ENCODE data around the gene ECI2. TPM values are rescaled to one million over a fixed set of nuclear protein-coding genes. Genes with fewer than 3 reads are reported as not detected.
"Not testable (repeated sequence)": the region's sequence is repeated elsewhere in the genome, so short reads cannot be mapped to it uniquely, and the experiment has no call there.

The ECI2 gene
- total RNA-seq, 1 donor: 110 TPM

GRCh38 chr6:4091941-4092340 is 43.4 kb downstream of the ECI2 start:
- no peak for DNase-seq (ENCODE audit: low read depth)
- no peak overlapping the region for H3K4me3 ChIP-seq (ENCODE audit: low read depth, low read length)
- TF ChIP-seq CTCF (IDR thresholded peaks at IDR 0.05; ENCODE audit: insufficient read depth, low read length): no peak

- H3K4me3 ChIP-seq (ENCODE audit: low read depth, low read length); DNase-seq (ENCODE audit: low read depth): not testable (repeated sequence)
These were observed 45.3 kb downstream of the ECI2 start for GRCh38 chr6:4090043-4090442.

- no peak for DNase-seq (ENCODE audit: low read depth)
- H3K4me3 ChIP-seq (ENCODE audit: low read depth, low read length): no peak overlapping the region
- TF ChIP-seq CTCF (IDR thresholded peaks at IDR 0.05; ENCODE audit: insufficient read depth, low read length): no peak
These were observed 46.7 kb downstream of the ECI2 start for GRCh38 chr6:4088704-4089103.

GRCh38 chr6:4085332-4085700 is 50.1 kb downstream of the ECI2 start:
- H3K4me3 ChIP-seq (ENCODE audit: low read depth, low read length): no peak overlapping the region
- TF ChIP-seq CTCF (IDR thresholded peaks at IDR 0.05; ENCODE audit: insufficient read depth, low read length): no peak
- DNase-seq (ENCODE audit: low read depth): peak; percentile 14

GRCh38 chr6:4084444-4085331 is 50.7 kb downstream of the ECI2 start:
- no peak for DNase-seq (ENCODE audit: low read depth)
- no peak overlapping the region for H3K4me3 ChIP-seq (ENCODE audit: low read depth, low read length)
- no peak for TF ChIP-seq CTCF (IDR thresholded peaks at IDR 0.05; ENCODE audit: insufficient read depth, low read length)

GRCh38 chr6:4078691-4079471 is 56.5 kb downstream of the ECI2 start, which contains the start of gene FAM217A:
TSS of gene FAM217A (minus strand) at chr6:4079137. CDS start at chr6:4077414, 1,723 bp downstream.
- no peak within 1 kb of the TSS for H3K4me3 ChIP-seq (ENCODE audit: low read depth, low read length)
- no peak for TF ChIP-seq CTCF (IDR thresholded peaks at IDR 0.05; ENCODE audit: insufficient read depth, low read length)
- no peak for DNase-seq (ENCODE audit: low read depth)
